Renal pelvis (tissue), 4 donors: ENCODE measurements around the gene COBLL1. TPM values are rescaled to one million over a fixed set of nuclear protein-coding genes. Genes with fewer than 3 reads are reported as not detected.

ENCODE experiments used
- DNase-seq: peaks from one replicate; pipeline ENCODE4 v3.0.0-alpha.2; 2013
- polyA plus RNA-seq, 3 donors: library from polyadenylated mRNA; unstranded; fragments of 120-200 nt; gene quantifications; one replicate each; pipeline ENCODE4 v1.2.1, GENCODE V29; 2013; ENCODE audit not compliant: insufficient read length in 3 of 3

The COBLL1 gene
- polyA plus RNA-seq, 3 donors = 103 to 160 (median 119) TPM

- DNase-seq = no peak
Observed at GRCh38 chr2:164831887-164832286, 9.7 kb downstream of the COBLL1 start.

GRCh38 chr2:164831180-164831579 lies 10.4 kb downstream of the COBLL1 start:
- DNase-seq = no peak

- no peak for DNase-seq
Observed at GRCh38 chr2:164826293-164827243, 15.1 kb downstream of the COBLL1 start.

GRCh38 chr2:164824872-164825271 lies 16.8 kb downstream of the COBLL1 start:
- no peak for DNase-seq

- DNase-seq = no peak
Observed at GRCh38 chr2:164823126-164823525, 18.5 kb downstream of the COBLL1 start.

GRCh38 chr2:164821338-164821737 lies 20.3 kb downstream of the COBLL1 start:
- no peak for DNase-seq

- DNase-seq = no peak
Observed at GRCh38 chr2:164818149-164819136, 23.2 kb downstream of the COBLL1 start.

- no peak for DNase-seq
Observed at GRCh38 chr2:164816900-164817299, 24.7 kb downstream of the COBLL1 start.

GRCh38 chr2:164816046-164816445 lies 25.6 kb downstream of the COBLL1 start:
- no peak for DNase-seq

- no peak for DNase-seq
Observed at GRCh38 chr2:164815071-164815793, 26.4 kb downstream of the COBLL1 start.

GRCh38 chr2:164813535-164813934 lies 28.1 kb downstream of the COBLL1 start:
- DNase-seq = no peak

GRCh38 chr2:164812378-164812777 lies 29.2 kb downstream of the COBLL1 start:
- no peak for DNase-seq

GRCh38 chr2:164811819-164812218 lies 29.8 kb downstream of the COBLL1 start:
- DNase-seq = no peak

- no peak for DNase-seq
Observed at GRCh38 chr2:164810843-164811242, 30.8 kb downstream of the COBLL1 start.

GRCh38 chr2:164808776-164809175 lies 32.8 kb downstream of the COBLL1 start:
- DNase-seq = no peak

GRCh38 chr2:164803776-164804466 lies 37.7 kb downstream of the COBLL1 start:
- DNase-seq = no peak

- DNase-seq = no peak
Observed at GRCh38 chr2:164802095-164802707, 39.4 kb downstream of the COBLL1 start.

- no peak for DNase-seq
Observed at GRCh38 chr2:164800572-164800971, 41.1 kb downstream of the COBLL1 start.

GRCh38 chr2:164797627-164798026 lies 44.0 kb downstream of the COBLL1 start:
- no peak for DNase-seq

- no peak for DNase-seq
Observed at GRCh38 chr2:164796999-164797398, 44.6 kb downstream of the COBLL1 start.
